NT2/D1 (cell line): ENCODE data around the gene TMEM163.
A peak's percentile ranks its signal among the peaks of the same experiment; 100 is the strongest.

Source experiments
- DNase-seq: peaks from one replicate; pipeline ENCODE4 v3.0.0-alpha.2; 2011; ENCODE audit warnings: low read depth, low spot score
- H3K27me3 ChIP-seq: 2 replicates; pipeline ENCODE4 v1.6.0; 2011; ENCODE audit warnings: mild to moderate bottlenecking; ENCODE audit not compliant: insufficient read length, insufficient read depth
- H3K36me3 ChIP-seq: 2 replicates; pipeline ENCODE4 v1.6.1; 2011; ENCODE audit warnings: mild to moderate bottlenecking, low read length, mixed read lengths; ENCODE audit not compliant: insufficient read depth, insufficient read length
- H3K4me1 ChIP-seq: 2 replicates; pipeline ENCODE4 v1.5.1; 2011; ENCODE audit not compliant: insufficient read depth, insufficient read length
- H3K4me3 ChIP-seq: 2 replicates; pipeline ENCODE4 v1.5.1; 2011; ENCODE audit warnings: low read depth; ENCODE audit not compliant: insufficient read length
- H3K9ac ChIP-seq: 2 replicates; pipeline ENCODE4 v1.6.0; 2011; ENCODE audit warnings: low read depth; ENCODE audit not compliant: insufficient read length
- H3K9me3 ChIP-seq: 2 replicates; pipeline ENCODE4 v1.5.1; 2011; ENCODE audit warnings: mild to moderate bottlenecking, low read length; ENCODE audit not compliant: insufficient read depth
- SUZ12 ChIP-seq: IDR thresholded peaks from 2 replicates; pipeline ENCODE4 v1.6.1; 2011; ENCODE audit not compliant: insufficient read length, insufficient read depth; ENCODE audit errors: extremely low read depth
- YY1 ChIP-seq: IDR thresholded peaks from 2 replicates; pipeline ENCODE4 v1.6.1; 2011; ENCODE audit not compliant: insufficient read length, insufficient read depth
- ZNF274 ChIP-seq: IDR thresholded peaks from 2 replicates; pipeline ENCODE4 v1.6.1; 2011; ENCODE audit warnings: mild to moderate bottlenecking, low read depth, low read length

TMEM163 gene

DNA sequence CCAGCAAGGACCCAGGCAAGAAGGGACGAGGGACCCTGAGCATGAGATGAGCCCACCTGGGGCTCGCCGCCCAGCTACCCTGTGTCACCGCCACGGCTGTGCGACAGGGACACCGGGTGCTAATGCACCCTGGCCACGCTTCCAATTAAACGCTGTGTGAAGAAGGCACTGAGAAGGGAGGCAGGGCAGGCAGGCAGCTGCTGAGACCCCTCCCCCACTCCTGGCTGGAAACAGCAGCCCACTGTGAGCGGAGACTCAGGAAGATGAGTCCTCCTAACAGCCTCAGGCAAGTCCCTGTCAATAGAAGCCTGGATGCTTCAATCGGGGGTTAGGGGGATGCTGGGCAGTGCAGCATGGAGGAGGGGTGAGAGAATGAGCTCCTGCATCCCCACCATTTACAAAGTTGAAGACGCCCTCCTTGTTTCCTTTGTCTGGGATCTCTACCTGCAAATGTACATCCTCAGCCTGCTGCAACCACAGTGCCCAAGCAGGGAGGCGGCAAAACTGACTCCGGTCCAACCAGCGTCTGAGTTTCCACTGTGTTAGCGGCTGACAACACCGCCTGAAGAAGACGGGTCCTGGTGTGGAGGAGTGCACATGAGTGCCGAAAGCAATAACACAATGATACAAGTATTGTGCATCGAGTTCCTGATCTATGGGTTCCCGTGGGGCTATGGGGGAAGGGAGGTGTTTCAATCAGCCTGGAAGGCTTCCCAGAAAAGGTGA lies 12.8 kb downstream of the TMEM163 start:
- H3K36me3 ChIP-seq: no peaks in the 10 kb centered on the region
- peaks cover 6% of the 10 kb centered on the region for H3K4me1 ChIP-seq
- peak overlapping the region; percentile 29 for H3K9ac ChIP-seq
- no peaks in the 10 kb centered on the region for H3K27me3 ChIP-seq
- no peak overlapping the region for H3K4me3 ChIP-seq
- H3K9me3 ChIP-seq: no peaks in the 10 kb centered on the region
- TF ChIP-seq YY1: no peak
- no peak for TF ChIP-seq SUZ12
- TF ChIP-seq ZNF274: no peak
- peak; percentile 71 for DNase-seq

DNA sequence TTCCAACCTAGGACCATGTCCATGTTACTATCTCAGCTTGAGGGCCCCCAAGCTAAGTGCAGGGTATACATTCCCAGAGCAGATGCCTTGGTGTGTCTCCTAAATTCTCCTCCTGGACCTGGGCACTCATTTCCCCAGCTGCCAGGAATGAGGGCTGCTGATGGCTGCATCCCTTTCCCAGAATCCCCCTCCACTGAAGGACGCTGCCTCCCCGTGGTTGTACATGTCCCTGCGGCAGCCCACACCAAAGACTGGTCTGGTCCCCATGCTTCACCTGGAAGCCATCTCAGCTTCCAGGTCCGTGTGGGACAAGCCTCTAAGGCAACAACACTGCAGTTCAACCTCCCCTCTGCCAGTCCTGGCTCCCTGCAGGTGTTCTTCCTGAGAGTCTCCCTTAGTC lies 14.6 kb downstream of the TMEM163 start:
- TF ChIP-seq ZNF274 (no peak), YY1 (no peak), SUZ12 (no peak)
- no peak overlapping the region for H3K4me3 ChIP-seq
- H3K27me3 ChIP-seq: no peaks in the 10 kb centered on the region
- H3K9ac ChIP-seq: no peak overlapping the region
- H3K9me3 ChIP-seq: no peaks in the 10 kb centered on the region
- H3K4me1 ChIP-seq: peaks cover 6% of the 10 kb centered on the region
- DNase-seq: no peak
- H3K36me3 ChIP-seq: no peaks in the 10 kb centered on the region

DNA sequence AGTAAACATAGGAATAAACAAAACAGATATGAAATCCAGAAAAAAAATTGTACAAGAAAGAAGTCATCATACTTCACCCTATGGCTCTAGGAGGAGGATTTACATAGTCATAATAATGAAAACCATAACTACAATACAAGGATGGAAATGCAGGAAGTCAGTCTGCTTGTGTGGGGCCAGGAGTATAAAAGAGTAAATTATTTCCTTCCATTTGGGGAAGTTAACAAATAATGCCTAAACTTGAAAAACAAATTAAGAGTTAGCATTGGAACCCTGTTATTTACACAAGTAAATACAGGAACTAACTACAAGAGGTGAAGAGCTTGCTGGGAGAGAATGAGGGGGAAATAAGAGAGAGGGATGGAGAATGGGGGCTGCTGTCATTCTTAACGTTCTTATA lies 15.4 kb downstream of the TMEM163 start:
- Histone ChIP-seq H3K9me3 (no peaks in the 10 kb centered on the region), H3K4me3 (no peak overlapping the region), H3K9ac (no peak overlapping the region), H3K36me3 (no peaks in the 10 kb centered on the region), H3K27me3 (no peaks in the 10 kb centered on the region), H3K4me1 (peaks cover 6% of the 10 kb centered on the region)
- DNase-seq: no peak
- TF ChIP-seq ZNF274: no peak
- no peak for TF ChIP-seq SUZ12
- TF ChIP-seq YY1: no peak

DNA sequence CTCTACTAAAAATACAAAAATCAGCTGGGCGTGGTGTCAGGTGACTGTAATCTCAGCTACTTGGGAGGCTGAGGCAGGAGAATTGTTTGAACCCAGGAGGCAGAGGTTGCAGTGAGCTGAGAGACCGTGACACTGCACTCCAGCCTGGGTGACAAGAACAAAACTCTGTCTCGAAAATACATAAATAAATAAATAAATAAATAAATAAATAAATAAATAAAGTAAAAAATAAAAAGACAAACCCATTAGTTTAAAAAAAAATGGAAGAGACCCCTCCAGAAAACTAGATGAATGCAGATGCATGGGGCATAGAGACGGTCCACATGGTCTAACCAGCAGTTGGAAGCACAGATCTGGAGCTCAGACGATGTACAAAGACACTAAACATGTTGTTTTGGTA lies 18.1 kb downstream of the TMEM163 start:
- Histone ChIP-seq H3K27me3 (no peaks in the 10 kb centered on the region), H3K36me3 (no peaks in the 10 kb centered on the region)
- DNase-seq: no peak

DNA sequence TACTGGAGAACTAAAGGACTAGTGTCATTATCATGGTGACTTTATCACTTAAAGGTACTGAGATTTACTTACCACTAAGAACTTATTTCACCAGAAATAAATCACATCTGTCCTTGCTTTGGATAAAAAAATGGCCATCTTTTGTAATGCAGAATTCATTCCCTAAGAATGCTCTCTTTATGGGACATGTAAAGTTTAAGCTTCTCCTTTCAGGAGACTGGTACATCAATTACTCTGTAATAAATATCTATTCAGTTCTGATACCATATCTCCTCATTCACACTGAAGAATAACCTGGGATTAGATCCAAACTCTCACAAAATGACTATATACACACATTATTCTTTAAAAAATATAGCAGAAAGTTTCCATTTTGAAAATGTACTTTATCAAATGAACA lies 24.4 kb downstream of the TMEM163 start:
- Histone ChIP-seq H3K4me1 (no peaks in the 10 kb centered on the region), H3K9ac (no peak overlapping the region), H3K27me3 (no peaks in the 10 kb centered on the region), H3K4me3 (no peak overlapping the region), H3K36me3 (no peaks in the 10 kb centered on the region), H3K9me3 (no peaks in the 10 kb centered on the region)
- DNase-seq: no peak
- TF ChIP-seq ZNF274: no peak

More for the DNA sequence above, 18.1 kb downstream of the TMEM163 start:
- no peak overlapping the region for H3K4me3 ChIP-seq
- H3K9me3 ChIP-seq: no peaks in the 10 kb centered on the region
- TF ChIP-seq SUZ12 (no peak), YY1 (no peak), ZNF274 (no peak)
- H3K9ac ChIP-seq: no peak overlapping the region
- peaks cover 6% of the 10 kb centered on the region for H3K4me1 ChIP-seq

DNA sequence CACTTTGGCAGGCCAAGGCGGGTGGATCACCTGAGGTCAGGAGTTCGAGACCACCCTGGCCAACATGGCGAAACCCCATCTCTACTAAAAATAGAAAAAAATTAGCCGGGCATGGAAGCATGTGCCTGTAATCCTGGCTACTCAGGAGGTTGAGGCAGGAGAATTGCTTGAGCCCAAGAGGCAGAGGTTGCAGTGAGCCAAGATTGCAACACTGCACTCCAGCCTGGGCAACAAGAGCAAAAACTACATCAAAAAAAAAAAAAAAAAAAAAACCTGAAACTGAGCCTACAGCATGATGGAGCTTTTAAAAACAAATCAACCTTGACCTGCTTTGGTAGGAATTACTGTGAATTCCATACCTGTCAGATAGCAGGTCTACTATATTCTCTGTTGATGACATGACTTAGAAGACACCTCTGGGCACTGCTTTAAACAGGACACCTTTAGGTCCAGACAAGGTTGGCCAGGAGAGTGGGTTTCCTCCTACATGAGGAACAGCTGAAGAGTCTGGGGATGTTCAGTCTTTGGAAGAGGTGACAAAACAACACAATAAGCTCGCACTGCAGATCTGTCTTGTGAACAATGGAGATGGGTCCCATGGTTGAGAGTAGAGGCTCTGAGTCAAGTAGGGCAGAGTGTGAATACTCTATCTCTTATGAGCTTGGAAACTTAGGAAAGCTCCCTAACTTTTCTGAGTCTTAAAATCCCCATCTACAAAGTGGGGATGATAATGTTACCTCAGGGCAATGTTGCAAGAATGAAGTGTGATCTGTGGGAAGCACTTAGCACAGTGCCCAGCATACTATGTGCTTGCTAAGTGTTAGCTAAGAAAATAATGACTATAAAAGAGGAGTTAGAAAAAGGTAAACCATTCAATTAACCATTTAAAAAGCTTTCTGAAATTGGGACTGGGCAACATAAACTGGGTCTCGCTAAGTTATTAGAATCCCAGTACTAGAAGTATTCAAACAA lies 25.2 kb downstream of the TMEM163 start:
- Histone ChIP-seq H3K9ac (no peak overlapping the region), H3K4me1 (no peaks in the 10 kb centered on the region)
- TF ChIP-seq YY1: no peak
- no peak for TF ChIP-seq SUZ12
- no peak for TF ChIP-seq ZNF274

DNA sequence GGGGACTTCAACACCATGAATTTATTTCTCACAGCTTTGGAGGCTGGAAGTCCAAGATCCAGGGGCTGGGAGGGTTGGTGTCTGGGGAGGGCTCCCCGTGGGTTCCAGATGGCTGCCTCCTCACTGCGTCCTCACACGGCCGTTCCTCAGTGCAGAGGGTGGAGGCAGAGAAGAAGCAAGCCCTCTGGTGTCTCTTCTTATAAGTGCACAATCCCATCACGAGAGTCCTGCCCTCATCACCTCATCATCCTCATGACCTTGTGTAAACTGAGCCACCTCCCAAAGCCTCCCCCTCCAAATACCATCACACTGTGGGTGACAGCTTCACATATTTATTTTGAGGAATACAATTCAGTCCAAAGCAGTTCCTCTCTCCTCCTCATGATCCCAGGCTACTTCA lies 26.3 kb downstream of the TMEM163 start:
- no peak for DNase-seq
- TF ChIP-seq ZNF274: no peak
- no peak for TF ChIP-seq SUZ12
- no peak for TF ChIP-seq YY1
- H3K4me3 ChIP-seq: no peak overlapping the region

More for the DNA sequence above, 25.2 kb downstream of the TMEM163 start:
- H3K36me3 ChIP-seq: no peaks in the 10 kb centered on the region
- no peak overlapping the region for H3K4me3 ChIP-seq
- no peaks in the 10 kb centered on the region for H3K9me3 ChIP-seq
- no peaks in the 10 kb centered on the region for H3K27me3 ChIP-seq
- no peak for DNase-seq

More for the DNA sequence above, 26.3 kb downstream of the TMEM163 start:
- Histone ChIP-seq H3K9ac (no peak overlapping the region), H3K9me3 (no peaks in the 10 kb centered on the region), H3K4me1 (no peaks in the 10 kb centered on the region), H3K27me3 (no peaks in the 10 kb centered on the region), H3K36me3 (no peaks in the 10 kb centered on the region)
